Measurements from ENCODE around the gene HSPA1B.
A peak's percentile ranks its signal among the peaks of the same experiment; 100 is the strongest.

HSPA1B gene

DNA sequence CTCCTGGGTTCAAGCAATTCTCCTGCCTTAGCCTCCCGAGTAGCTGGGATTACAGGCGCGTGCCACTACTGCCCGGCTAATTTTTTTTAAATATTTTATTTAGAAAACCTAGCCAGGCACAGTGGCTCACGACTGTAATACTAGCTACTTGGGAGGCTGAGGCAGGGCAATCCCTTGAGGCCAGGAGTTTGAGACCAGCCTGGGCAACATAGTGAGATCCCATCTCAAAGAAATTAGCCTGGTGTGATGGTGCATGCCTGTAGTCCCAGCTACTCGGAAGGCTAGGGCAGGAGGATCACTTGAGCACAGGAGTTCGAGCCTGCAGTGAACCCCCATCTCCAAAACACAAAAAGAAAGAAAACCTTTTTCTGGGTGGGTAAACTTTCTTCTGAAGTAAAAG lies 48.8 kb downstream of the HSPA1B start:
- peaks cover 23% of the 10 kb centered on the region for H3K36me3 Mint-ChIP-seq (ENCODE audit: low read depth)
- no peak for DNase-seq
- TF ChIP-seq, protein P1, sequence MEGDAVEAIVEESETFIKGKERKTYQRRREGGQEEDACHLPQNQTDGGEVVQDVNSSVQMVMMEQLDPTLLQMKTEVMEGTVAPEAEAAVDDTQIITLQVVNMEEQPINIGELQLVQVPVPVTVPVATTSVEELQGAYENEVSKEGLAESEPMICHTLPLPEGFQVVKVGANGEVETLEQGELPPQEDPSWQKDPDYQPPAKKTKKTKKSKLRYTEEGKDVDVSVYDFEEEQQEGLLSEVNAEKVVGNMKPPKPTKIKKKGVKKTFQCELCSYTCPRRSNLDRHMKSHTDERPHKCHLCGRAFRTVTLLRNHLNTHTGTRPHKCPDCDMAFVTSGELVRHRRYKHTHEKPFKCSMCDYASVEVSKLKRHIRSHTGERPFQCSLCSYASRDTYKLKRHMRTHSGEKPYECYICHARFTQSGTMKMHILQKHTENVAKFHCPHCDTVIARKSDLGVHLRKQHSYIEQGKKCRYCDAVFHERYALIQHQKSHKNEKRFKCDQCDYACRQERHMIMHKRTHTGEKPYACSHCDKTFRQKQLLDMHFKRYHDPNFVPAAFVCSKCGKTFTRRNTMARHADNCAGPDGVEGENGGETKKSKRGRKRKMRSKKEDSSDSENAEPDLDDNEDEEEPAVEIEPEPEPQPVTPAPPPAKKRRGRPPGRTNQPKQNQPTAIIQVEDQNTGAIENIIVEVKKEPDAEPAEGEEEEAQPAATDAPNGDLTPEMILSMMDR (IDR thresholded peaks at IDR 0.05) = no peak
- peaks cover 8% of the 10 kb centered on the region for H3K27me3 Mint-ChIP-seq (ENCODE audit: low read depth, poor library complexity)
- H3K27ac Mint-ChIP-seq = no peak overlapping the region
- no peaks in the 10 kb centered on the region for H3K9me3 Mint-ChIP-seq
- no peak overlapping the region for H3K4me3 Mint-ChIP-seq
- H3K4me1 Mint-ChIP-seq = peaks cover 36% of the 10 kb centered on the region

DNA sequence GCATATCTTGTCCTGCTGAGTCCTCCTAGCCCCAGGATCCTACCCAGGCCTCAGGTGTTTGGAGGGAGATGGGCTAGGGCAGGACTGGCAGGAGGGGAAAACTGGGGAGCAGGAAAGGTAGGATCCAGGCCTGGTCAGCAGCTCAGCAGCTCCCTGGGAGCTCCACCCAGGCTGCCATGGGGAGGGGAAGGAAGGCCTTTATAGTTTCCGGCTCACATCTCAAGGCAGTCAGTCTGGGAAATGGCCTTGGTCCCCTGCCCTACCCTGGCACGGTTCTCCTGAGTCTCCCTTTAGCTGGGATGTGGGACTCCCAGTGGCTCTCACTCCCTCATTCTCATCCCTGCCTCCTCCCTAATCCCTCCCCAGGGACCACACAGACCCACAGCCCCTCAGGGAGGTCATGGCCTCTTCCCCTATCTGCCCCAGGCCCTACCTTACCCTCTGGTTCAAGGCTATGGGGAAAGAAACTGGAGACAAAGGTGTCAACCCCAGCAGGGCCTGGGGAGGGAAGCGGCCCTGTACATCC lies 49.6 kb downstream of the HSPA1B start:
- no peak for DNase-seq
- H3K27me3 Mint-ChIP-seq (ENCODE audit: low read depth, poor library complexity) = peaks cover 4% of the 10 kb centered on the region
- no peak overlapping the region for H3K27ac Mint-ChIP-seq
- TF ChIP-seq, protein P1 (IDR thresholded peaks at IDR 0.05) = no peak
- no peak overlapping the region for H3K4me3 Mint-ChIP-seq
- no peaks in the 10 kb centered on the region for H3K9me3 Mint-ChIP-seq
- peaks cover 31% of the 10 kb centered on the region for H3K36me3 Mint-ChIP-seq (ENCODE audit: low read depth)
- peaks cover 31% of the 10 kb centered on the region for H3K4me1 Mint-ChIP-seq

DNA sequence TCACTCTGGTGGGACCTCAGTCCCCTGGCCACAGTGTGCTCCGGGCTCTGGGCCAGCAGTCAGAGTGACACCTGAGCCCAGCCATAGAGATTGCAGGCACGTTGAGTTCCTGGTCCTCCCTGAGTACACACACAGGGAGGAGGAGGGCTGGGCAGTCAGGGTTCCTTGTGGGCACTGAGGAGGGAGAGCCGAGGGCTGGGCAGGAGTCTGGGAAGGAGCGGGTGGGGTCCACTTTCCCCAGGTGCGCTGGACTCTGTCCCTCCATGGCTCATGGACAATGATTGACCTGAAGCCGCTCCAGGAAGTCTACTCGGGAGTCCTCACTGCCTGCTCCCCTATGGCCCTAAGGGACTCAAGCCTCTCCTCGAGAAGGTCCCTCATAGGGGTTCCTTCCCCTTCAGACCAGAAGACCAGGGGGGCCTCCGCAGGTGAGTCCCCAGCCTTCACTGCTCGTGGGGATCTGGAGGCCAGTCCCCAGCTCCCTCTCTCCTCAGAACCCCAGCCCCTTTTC lies 50.2 kb downstream of the HSPA1B start:
- TF ChIP-seq, protein P1 (IDR thresholded peaks at IDR 0.05) = no peak
- Mint-ChIP-seq H3K36me3 (ENCODE audit: low read depth) (peaks cover 36% of the 10 kb centered on the region), H3K27ac (peak overlapping the region; percentile 85), H3K4me3 (no peak overlapping the region), H3K4me1 (peaks cover 31% of the 10 kb centered on the region), H3K9me3 (no peaks in the 10 kb centered on the region), H3K27me3 (ENCODE audit: low read depth, poor library complexity) (peaks cover 4% of the 10 kb centered on the region)
- DNase-seq = no peak

DNA sequence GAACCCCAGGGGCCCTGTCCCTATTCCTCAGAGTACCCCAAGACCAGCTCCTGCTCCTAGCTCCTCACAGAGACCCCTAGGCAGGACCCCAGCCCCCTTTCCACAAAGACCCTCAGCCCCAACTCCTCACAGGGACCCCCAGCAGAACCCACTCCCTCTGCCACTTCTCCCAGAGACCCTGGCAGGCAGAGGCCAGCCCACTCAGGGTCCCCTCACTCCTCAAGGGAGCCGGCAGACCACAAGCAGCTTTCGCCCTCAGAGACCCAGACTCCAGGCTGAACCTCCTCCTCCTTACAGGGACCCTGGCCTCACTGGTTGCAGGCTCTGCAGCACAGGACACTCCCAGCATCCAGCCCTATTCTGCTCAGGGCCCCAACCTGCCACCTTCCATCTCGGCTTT lies 50.7 kb downstream of the HSPA1B start:
- Mint-ChIP-seq H3K36me3 (ENCODE audit: low read depth) (peaks cover 41% of the 10 kb centered on the region), H3K9me3 (no peaks in the 10 kb centered on the region), H3K4me3 (no peak overlapping the region), H3K27ac (peak overlapping the region; percentile 85), H3K27me3 (ENCODE audit: low read depth, poor library complexity) (peaks cover 4% of the 10 kb centered on the region), H3K4me1 (peaks cover 31% of the 10 kb centered on the region)
- TF ChIP-seq, protein P1 (IDR thresholded peaks at IDR 0.05) = no peak
- no peak for DNase-seq

DNA sequence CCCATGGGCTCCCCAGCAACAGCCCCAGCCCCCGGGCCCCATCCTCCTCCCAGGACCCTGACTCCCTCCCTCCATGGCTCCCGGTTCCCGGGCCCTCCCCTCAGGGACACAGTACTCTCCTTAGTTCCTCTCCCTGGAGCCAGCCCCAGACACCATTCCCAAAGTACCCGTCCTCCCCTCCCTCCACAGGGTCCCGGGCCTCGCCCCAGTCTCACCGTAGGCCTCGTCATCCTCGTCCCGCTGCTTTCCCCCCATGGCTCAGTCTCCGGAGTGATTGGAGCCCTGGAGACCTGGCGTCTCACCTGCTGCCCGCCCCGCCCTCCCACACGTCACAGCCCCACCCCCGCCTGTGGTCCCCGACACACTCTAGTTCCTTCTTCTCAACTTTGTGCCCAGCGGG lies 51.2 kb downstream of the HSPA1B start, which contains the start of gene SLC44A4:
SLC44A4 (minus strand) TSS at position 272 of the 400 bp plus-strand sequence; CDS start at position 255, 17 bp downstream.
- H3K9me3 Mint-ChIP-seq = no peaks in the 10 kb centered on the region
- H3K27me3 Mint-ChIP-seq (ENCODE audit: low read depth, poor library complexity) = peaks cover 4% of the 10 kb centered on the region
- DNase-seq = no peak
- TF ChIP-seq, protein P1 (IDR thresholded peaks at IDR 0.05) = no peak
- peaks cover 31% of the 10 kb centered on the region for H3K4me1 Mint-ChIP-seq
- peak within 1 kb of the TSS; percentile 85 for H3K27ac Mint-ChIP-seq
- no peak within 1 kb of the TSS for H3K4me3 Mint-ChIP-seq
- peaks cover 43% of the 10 kb centered on the region for H3K36me3 Mint-ChIP-seq (ENCODE audit: low read depth)

DNA sequence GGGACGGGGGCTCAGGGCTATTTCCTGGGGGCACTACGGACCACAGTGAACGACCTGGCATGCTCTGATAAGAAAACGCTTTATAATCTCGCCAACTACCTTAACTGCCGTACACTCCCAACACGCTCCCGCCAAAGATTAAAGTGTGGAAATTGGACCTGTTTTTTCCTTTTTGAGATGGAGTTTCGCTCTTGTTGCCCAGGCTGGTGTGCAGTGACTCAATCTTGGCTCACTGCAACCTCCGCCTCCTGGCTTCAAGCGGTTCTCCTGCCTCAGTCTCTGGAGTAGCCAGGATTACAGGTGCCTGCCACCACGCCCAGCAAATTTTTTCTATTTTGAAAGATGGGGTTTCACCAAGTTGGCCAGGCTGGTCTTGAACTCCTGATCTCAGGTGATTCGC lies 51.6 kb downstream of the HSPA1B start:
- Mint-ChIP-seq H3K4me3 (no peak overlapping the region), H3K4me1 (peaks cover 31% of the 10 kb centered on the region), H3K27ac (no peak overlapping the region), H3K9me3 (no peaks in the 10 kb centered on the region), H3K27me3 (ENCODE audit: low read depth, poor library complexity) (peaks cover 4% of the 10 kb centered on the region), H3K36me3 (ENCODE audit: low read depth) (peaks cover 43% of the 10 kb centered on the region)
- DNase-seq = no peak
- TF ChIP-seq, protein P1 (IDR thresholded peaks at IDR 0.05) = no peak

Measured in nephron progenitor cell (in vitro differentiated cells).